Left cardiac atrium (tissue), 4 donors: ENCODE measurements around the gene SURF6. TPM values are rescaled to one million over a fixed set of nuclear protein-coding genes. Genes with fewer than 3 reads are reported as not detected.
A peak's percentile ranks its signal among the peaks of the same experiment; 100 is the strongest.

Source experiments
- ATAC-seq, 2 donors: fragments of 200-7000 bp; cut with Tn5 transposase; one replicate each; pipeline ENCODE4 v1.9.1; 2020; ENCODE audit warnings: mild to moderate bottlenecking in 2 of 2, moderate library complexity in 2 of 2
- DNase-seq: peaks from one replicate; pipeline ENCODE4 v3.0.0-alpha.2; 2020
- intact Hi-C, 2 donors: fragments of 100-400 bp; cut with DNase I; formaldehyde crosslinking; loops; one replicate each; pipeline versions ENCODE4 v1.14.1 to v1.15.1; 2022 to 2023
- total RNA-seq, 2 donors: library from RNA; stranded (reverse); fragmentation: NEBNext Ultra II Directional; extraction: Animal tissue kit (Norgen Biotek cat#: 25700); gene quantifications; one replicate each; pipeline ENCODE4 v1.2.1, GENCODE V29; 2021
- donor health status: DM: no; HTN: yes; CAD: no.
- donor health status: DM: no; HTN: yes; CAD: no; lungs with severe emphysema.
- donor health status: DM: yes; HTN: yes; CAD: no.
- donor health status: Dilated cardiomyopathy.

The SURF6 gene
- total RNA-seq, 2 donors from 2014 or later = 11.1 to 12.2 TPM

DNA sequence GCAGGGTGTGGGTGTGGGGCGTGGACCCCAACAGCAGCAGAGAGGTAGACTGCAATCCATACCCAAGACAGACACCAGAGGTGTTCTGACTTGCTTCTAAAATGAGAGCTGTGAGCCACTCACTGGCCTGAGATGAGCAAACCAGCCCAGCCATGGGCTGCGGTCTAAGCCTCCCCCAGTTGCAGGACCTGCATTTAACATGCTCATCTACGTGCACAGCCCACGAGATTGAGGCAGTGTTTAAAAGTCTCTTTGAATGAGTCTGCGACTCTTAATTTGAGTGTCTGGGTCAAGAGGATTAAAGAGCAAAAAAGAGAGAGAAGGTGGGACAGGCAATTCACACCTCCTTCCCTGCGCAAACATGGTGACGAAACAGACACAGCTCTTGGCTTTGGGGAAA is 33.9 kb upstream of the SURF6 start:
- ATAC-seq (no peak), DNase-seq (no peak)
- intact Hi-C loops = no loop called here

DNA sequence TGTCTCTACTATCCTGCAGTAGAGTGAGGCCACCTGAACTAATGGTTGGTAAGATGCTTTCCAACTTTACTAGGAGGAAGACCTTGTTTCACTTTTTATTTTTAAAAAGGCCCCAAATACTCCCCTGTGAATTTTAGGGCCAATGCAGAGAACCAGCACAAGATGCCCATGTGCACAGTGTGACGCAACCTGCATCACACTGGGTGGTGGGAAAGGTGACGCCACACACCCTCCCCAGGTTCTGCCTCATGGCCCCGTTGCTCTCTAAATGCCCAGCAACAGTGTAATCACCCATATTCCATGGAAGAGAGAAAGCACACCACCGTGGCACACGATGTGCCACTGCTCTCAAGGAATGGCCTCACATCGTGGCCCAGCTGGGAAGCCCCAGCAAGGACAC is 33.4 kb upstream of the SURF6 start:
- intact Hi-C loops = no loop called here
- peak in 1 of 2 donors; percentile 21 for ATAC-seq
- no peak for DNase-seq

DNA sequence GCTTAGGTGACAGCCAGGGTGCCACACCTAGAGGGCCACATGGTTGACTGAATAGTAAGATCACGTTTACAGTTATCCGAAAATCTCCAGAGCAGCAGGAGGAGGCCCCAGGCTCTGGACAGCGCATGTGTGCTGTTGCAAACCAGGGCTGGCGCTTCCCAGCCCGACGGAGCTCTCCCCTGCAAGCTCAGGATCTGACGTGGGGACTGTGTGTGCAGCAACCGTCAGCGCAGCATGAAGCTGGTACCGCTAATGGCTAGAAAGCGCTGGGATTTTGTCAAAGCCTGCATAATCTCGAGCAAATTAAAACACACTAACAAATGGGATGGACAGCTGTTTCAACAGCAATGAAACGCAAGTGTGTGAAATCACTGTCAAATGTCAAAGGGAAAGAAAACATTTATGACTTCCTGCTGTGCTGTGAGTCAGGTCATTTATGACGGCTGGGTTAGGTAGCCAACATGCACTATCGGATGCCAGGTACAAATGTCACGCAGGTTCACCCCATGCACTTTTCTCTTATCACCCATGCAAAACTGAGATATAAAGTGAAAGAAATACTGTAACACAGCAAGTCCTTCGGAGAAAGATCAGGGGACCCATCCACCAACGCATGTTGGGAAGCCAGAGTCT is 32.4 kb upstream of the SURF6 start:
- intact Hi-C loops = no loop called here
- DNase-seq (no peak), ATAC-seq (peak in 1 of 2 donors; percentile 34)

DNA sequence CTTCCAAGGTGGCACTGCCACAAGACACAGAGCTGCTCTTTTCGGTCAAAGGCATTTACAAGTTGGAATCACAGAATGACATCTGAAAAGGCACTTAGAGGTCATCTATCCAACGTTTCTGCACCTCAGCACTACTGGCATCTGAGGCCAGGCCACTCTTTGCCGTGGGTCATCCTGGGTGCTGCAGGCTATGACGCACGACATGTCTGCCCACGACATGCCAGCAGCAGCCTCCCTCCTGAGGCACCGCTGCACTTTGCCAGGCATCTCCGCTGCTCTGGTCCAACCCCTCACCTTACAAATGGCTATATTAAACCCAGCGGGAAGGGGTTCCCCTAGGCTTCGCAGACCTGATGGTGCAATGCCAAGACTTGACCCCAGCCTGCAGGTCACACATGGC is 31.8 kb upstream of the SURF6 start:
- intact Hi-C loops = no loop called here
- no peak for DNase-seq
- no peak for ATAC-seq

DNA sequence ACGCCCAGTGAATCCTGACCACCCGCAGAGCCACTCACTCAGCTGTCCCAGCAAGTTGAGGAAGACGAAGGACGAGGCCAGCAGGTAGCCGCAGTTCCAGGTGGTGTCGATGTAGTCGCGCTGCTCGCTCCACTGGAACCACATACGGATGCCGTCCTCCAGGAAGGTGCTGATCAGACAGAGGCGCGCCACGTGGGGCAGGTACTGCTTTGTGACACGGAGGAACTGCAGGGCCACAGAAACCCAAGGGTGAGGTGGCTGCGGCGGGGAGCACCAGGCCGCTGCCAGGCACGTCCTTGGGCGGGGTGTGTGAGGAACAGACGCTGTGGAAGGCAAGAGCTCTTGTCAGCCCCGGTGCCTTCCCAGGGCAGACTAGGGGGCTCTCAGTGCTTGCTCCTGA is 31.2 kb upstream of the SURF6 start:
- ATAC-seq (no peak), DNase-seq (no peak)
- intact Hi-C loops = no loop called here

DNA sequence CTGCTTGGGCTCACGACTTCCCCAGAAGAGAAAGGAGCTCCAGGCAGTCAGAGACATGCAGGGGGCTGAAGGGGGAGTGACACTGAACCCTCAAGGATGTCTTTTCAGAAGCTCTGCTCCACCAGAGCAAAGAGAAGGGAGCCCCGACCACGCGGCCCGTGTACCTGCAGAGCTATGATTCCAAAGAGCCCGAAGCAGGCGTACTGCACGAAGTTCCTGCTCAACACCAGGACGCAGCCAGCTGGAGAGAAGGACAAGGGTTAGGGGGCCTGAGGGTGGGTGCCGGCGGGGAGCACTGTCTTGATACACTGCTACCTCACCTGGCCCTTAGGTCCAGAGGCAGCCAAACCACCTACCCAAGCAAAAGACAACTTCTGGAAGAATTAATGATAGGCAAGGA is 30.4 kb upstream of the SURF6 start:
- no peak for DNase-seq
- intact Hi-C loops = no loop called here
- no peak for ATAC-seq

DNA sequence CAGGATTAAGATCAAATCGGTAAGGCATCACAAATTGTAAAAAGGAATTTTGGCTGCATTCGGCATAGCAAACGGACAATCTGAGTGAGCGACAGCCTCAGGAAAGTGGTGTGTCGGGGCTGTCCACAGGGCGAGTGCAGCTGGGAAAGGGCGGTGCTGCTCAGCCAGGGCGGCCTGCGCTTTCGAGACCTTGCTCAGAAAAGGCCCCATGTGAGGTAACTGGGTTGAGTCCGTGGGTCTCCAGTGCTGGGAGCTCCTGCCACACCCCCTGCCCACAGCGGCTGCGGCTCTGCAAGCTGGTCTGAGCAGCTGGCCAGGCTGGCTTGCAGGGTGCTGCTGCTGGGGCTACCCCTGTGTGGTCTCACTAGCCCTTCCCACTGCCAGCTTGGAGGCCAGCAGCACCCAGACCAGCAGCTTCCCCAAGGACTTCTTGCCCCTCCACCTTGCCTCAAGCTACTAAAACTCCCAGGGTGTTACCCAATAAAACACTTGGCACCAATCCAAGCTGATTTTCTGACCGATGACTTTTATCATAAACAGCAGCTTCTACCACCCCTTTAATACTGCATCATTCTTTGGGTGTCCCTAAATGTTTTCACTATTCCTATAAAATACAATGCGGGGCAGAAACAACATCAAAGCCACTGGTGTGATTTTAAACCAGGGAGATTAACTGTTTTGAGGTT is 26.5 kb upstream of the SURF6 start:
- no peak for DNase-seq
- ATAC-seq = no peak
- intact Hi-C loops = no loop called here

DNA sequence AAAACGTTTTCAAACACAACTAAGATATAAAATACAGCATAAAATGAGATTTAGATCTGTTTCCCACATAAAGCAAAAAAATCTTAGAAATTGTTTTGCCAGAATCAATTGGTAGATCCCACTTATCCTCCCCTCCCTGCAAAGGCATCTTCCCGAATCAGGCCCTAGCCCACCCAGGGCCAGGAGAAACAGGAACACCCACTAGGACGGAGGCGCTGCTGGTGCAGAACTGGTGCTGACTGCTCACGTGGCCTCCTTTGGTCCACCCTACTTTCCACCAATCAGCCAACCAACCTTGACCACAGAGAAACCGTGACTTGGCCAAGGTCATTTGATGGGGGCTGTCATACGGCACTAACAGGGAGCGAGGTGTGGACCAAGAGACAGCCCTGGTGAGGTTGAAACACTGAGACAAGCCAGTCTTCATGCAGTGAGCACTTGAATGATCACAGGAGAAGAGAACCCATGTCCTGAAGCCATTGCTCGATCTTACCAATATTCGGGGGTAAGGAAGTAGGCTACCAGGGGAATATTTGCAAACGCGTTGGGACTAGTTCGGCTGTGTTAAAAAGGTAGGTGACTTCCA is 25.6 kb upstream of the SURF6 start:
- DNase-seq (no peak), ATAC-seq (no peak)
- intact Hi-C loops = no loop called here

DNA sequence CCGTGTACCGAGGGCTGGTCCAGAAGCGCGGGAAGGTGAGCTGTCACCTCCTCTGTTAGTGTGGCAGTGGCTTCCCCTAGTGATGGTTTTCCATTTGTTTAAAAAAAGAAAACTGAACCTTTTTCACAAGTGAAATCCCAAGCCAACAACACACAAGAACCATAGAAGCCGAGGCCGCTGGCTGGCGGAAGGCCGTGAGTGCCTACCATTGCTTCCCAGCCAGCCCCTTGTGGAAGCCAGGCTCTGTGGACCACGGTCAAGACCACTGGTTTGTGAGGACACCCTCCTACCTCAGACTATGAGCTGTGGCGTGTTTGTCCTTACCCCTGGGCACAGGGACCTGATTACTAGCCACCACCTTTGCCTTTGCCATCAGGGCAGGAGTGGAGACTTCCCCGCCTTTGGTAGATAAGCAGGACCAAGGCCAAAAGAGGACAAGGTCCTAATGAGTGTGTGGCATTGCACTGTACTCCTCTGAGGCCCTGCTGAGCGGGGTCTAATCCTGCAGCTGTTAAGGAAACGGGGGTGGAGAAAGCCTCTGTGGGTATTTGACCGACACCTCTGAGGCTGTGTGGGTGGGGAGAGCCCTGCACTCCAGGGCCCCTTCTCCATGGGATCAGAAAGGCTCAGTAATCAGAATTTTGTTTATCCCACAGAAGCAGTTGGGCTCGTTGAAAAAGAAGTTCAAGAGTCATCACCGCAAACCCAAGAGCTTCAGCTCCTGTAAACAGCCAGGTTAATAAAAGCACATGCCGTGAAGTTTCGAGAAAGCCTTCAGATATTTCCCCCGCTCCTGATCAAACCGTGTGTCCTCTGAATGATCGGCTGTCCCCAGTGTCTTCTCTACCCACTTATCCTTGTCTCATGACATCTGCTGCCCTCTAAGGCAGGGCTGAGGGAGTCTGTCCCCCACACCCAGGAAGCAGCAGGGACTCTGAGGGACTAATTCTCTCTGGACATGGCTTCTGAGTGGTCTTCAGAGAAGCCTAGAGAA is 24.7 kb upstream of the SURF6 start:
- DNase-seq (no peak), ATAC-seq (no peak)
- intact Hi-C loops = no loop called here

DNA sequence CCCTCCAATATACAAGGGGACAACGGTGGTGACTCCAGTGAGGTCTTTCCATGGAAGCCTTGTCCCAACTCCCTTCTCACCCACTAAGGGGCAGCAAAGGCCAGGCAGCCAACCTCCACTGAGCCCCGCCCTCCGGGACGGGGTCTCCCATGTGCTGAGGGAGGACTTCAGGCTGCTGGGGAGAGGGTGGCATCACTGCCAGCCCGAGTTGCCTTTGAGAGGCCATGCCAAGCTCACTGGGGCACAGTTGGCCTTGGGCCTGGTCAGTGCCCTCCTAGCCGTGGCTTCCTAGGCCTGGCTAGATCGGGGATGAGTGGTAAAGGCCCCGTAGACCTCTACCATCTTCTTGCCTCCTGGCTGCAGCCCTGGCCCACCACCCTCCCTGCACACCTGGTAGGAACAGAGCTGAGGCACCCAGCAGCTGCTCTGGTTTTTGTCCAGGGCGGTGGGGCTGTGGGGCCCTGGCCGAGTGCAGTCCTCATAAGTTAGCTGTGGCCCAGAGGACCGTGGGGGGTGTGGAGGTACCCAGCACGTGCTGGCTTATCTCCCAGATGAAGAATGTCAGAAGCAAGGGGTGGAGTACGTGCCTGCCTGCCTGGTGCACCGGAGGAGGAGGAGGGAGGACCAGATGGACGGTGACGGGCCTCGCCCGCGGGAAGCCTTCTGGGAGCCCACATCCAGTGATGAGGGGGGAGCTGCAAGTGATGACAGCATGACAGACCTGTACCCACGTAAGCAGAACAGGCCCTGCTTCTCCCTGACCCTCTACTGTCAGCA is 23.6 kb upstream of the SURF6 start:
- DNase-seq (no peak), ATAC-seq (peak; percentile 3 to 21)
- intact Hi-C loops = no loop called here

DNA sequence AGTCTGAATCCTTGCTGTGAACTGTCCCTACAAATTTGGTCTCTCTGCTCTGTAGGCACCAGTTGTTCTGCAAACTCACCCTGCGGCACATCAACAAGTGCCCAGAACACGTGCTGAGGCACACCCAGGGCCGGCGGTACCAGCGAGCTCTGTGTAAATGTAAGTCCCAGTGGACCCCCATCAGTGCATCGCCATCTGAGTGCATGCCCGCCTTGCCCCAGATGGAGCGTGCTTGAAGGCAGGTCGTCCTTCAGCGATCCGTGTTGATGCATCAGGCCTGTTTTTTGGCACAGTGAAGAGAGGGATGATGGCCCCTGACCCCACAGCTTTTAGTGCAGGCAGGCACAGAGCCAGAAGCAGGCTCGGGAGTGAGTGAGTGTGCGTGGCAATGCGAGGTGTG is 21.7 kb upstream of the SURF6 start:
- intact Hi-C loops = no loop called here
- DNase-seq = no peak
- ATAC-seq = no peak

DNA sequence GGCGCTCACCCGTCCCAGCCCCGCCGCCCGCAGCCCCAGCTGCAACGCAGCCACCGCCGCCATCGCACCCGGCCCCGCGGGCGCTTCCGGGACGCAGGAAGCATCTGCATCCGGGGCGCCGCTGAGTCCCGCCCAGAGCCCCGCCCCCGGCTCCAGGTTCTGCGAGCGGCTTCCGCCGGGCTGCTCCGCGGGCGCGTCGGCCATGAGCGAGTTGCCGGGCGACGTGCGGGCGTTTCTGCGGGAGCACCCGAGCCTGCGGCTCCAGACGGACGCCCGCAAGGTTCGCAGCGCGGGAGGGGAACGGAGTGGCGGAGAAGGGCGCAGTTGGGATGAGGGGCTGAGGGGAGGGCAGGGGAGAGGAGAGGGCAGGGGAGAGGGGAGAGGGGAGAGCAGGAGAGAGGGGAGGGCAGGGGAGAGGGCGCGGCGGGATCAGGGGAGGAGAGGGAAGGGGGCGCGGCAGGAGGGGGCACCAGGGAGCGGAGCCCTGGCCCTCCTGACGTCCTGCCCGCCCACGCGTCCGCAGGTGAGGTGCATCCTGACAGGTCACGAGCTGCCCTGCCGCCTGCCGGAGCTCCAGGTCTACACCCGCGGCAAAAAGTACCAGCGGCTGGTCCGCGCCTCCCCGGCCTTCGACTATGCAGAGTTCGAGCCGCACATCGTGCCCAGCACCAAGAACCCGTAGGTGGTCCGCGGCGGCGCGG is 20.6 kb upstream of the SURF6 start, which contains the start of the genes SURF1 and SURF2:
Gene SURF1 (minus strand): TSS at position 97 of the 701 bp plus-strand sequence. CDS start 34 bp downstream, at position 63.
Gene SURF2 (plus strand): TSS at position 160 of the 701 bp plus-strand sequence. CDS start 43 bp downstream, at position 203.
- intact Hi-C loops = no loop called here
- DNase-seq (peak; percentile 93), ATAC-seq (peak; percentile 89 to 95)

DNA sequence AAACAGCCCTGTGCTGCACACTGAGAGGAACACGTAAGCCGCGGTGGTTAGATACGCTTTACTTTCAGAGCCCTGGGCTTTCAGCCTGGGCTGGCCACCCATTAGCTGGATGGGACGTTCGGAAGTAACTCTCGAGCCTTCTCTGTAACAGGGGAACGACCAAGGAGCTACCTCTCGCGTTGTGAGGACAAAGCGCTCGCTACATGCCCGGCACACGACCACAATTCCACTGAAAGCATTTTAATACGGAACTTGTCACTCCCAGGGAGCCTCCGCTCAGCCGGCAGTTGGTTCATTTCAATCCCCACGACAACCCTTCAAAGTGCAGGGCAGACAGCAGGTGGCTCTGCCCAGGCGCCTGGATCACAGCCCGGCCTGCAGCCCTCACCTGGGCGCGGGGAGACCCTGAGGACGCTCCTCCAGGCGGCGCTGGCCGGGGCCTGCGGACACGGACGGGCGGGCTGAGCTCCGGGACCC is 19.9 kb upstream of the SURF6 start:
- intact Hi-C loops = no loop called here
- ATAC-seq = peak in 1 of 2 donors; percentile 21

DNA sequence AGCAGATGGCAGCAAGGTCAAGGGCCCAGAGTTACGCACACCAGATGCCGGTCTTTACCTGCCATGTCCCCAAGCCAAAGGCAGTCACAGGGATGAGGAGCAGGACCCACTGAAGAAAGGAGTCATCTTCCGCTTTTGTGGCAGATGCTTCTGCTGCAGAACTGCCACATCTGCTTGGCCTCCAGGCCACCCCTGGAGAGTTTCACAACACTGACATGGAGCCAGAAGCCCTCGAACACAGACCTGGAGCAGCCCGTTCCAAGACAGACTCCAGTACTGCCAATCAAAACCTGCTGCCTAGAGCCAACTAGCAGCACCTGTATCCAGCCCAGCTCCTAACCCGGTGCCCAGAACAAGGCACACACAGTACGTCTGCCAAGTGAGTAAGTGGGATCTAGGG is 18.8 kb upstream of the SURF6 start:
- intact Hi-C loops = no loop called here
- no peak for ATAC-seq
- DNase-seq = no peak

More for the DNA sequence above, 19.9 kb upstream of the SURF6 start:
- DNase-seq = no peak

DNA sequence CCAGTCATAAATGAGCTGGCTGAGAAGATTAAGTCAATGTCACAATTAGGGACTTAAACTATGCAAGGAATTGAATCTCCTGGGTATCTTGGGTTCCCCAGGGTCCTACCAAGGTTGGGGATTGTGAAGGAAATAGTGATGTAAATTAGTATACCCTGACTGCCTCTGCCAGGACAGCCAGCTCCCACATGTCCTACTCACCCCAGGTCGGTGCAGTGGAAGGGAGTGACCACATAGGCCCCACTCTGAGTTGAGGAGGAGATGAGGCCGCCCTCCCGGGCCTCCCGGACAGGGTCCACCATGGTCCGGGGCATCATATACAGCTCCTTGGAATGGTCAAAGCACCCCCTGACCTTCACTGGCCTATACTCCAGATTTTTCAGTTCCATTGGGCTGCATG is 17.6 kb upstream of the SURF6 start:
- intact Hi-C loops = no loop called here
- no peak for ATAC-seq
- DNase-seq = no peak

DNA sequence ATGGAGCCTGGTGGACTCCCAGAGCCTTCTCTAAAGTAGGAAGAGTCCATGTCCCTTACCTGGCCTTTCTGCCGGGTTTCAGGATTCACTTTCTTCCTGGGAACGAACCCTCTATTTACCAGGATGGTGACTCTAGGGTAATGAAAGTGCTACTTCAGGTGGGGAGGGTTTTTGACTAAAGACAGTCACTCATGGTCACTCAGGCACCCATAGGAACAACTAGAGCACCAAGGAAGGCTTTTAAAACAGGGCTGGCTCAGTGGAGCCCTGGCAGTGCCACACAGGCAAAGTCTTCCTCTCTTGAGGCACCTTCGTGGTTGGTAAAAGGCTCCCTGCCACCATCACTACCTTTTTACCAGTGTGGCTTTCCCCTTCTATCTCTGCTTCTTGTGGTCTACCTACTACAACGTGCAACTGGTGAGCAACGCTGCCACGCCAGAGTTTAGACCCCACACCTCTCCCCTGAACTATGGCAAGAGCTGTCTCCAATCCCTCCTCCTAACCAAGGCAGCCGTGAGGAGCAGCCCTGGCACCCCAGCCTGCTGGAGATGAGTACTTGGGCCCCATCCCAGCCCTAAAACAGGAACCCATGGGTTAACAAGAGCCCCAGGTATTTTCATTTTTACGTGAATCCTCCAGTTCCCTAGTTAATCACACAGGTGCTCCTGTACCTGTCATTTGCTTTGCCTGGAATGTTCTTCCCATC is 16.8 kb upstream of the SURF6 start:
- no peak for ATAC-seq
- intact Hi-C loops = no loop called here
- DNase-seq = no peak

DNA sequence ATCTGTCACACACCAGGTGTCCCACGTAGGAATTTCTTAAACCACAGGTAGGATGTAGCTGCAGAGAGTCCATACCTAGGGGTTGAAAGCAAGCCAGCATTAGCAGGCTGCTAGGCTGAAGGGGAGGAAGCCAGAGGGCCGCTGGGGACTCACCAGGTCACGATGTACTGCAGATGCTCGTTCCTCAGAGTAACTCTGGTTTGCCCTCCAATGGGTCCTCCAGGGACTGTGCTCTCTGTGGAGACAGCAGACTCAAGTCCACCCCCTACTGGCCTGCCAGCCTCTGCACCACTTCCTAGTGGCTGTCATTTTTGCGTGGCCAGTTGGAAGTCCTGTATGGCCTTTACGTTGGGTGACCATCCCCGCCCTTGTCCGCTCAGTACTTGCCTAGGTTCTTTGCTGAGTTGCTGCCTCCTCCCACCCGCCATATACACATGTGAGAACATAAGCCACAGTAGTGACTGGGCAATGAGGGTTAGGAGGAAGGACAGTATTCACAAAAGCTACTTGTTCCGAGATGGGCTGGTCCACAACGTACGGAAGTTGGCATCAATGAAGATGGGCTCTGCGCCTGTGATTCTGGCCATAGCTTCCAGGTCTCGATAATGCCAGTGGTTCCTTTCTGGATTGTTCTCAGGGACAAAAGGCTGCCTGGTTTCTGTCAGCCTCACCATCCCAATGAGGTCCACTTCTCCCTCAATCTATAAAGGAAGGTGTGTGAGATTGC is 16.1 kb upstream of the SURF6 start:
- ATAC-seq (no peak), DNase-seq (peak; percentile 56)
- intact Hi-C loops = no loop called here
